GM11168 (cell line): ENCODE measurements around the gene MGRN1.

Source experiments
- in situ Hi-C: fragments of 300-500 bp; cut with MboI; formaldehyde crosslinking; loops from one replicate; pipeline ENCODE4 v1.12.0; 2022; ENCODE audit warnings: low sequenced_read_pairs; ENCODE audit not compliant: unreplicated experiment

Gene MGRN1

GRCh38 chr16:4684058-4684715 lies 59.6 kb downstream of the MGRN1 start:
- in situ Hi-C loops: no loop called here

GRCh38 chr16:4684763-4685162 lies 60.1 kb downstream of the MGRN1 start:
- in situ Hi-C loops: no loop called here

GRCh38 chr16:4685292-4685691 lies 60.7 kb downstream of the MGRN1 start:
- in situ Hi-C loops: no loop called here

- in situ Hi-C loops: no loop called here
These were observed 61.3 kb downstream of the MGRN1 start for GRCh38 chr16:4685776-4686496.

- in situ Hi-C loops: no loop called here
These were observed 62.0 kb downstream of the MGRN1 start for GRCh38 chr16:4686497-4687210.

- in situ Hi-C loops: no loop called here
These were observed 62.8 kb downstream of the MGRN1 start for GRCh38 chr16:4687416-4687815.

GRCh38 chr16:4687946-4688673 lies 63.5 kb downstream of the MGRN1 start:
- in situ Hi-C loops: no loop called here

- in situ Hi-C loops: no loop called here
These were observed 64.0 kb downstream of the MGRN1 start for GRCh38 chr16:4688674-4689045.

GRCh38 chr16:4689091-4689671 lies 64.6 kb downstream of the MGRN1 start:
- in situ Hi-C loops: no loop called here

- in situ Hi-C loops: no loop called here
These were observed 65.5 kb downstream of the MGRN1 start for GRCh38 chr16:4689864-4690704.

- in situ Hi-C loops: no loop called here
These were observed 66.5 kb downstream of the MGRN1 start for GRCh38 chr16:4690946-4691665.

GRCh38 chr16:4691666-4692412 lies 67.2 kb downstream of the MGRN1 start:
- in situ Hi-C loops: no loop called here

- in situ Hi-C loops: no loop called here
These were observed 68.1 kb downstream of the MGRN1 start for GRCh38 chr16:4692460-4693295.

GRCh38 chr16:4693296-4693955 lies 68.8 kb downstream of the MGRN1 start, which contains the start of gene NUDT16L1:
Gene NUDT16L1 (plus strand): TSS chr16:4693562. CDS start chr16:4693727, 165 bp downstream.
- in situ Hi-C loops: no loop called here

GRCh38 chr16:4693956-4694641 lies 69.5 kb downstream of the MGRN1 start:
- in situ Hi-C loops: no loop called here
